PC-9 (cell line): ENCODE measurements around the gene CHKA.

ENCODE experiments used
- CTCF ChIP-seq: fragments of 200-600 bp; sonication (generic); conservative IDR thresholded peaks from 2 replicates; pipeline ENCODE4 v1.6.1; 2017; ENCODE audit warnings: mixed run types, antibody characterized with exemption, mild to moderate bottlenecking, moderate library complexity
- EZH2 ChIP-seq: fragments of 200-600 bp; sonication (generic); IDR thresholded peaks from 2 replicates; pipeline ENCODE4 v1.8.0; 2017; ENCODE audit warnings: antibody characterized with exemption, low read depth

GRCh38 chr11:68013611-68014156 lies 107.5 kb downstream of the CHKA start:
- TF ChIP-seq CTCF (no peak), EZH2 (no peak)
